Medulla oblongata (tissue), 1 donor: Measurements from ENCODE around the gene FAM193A.
"Not testable (repeated sequence)": the region's sequence is repeated elsewhere in the genome, so short reads cannot be mapped to it uniquely, and the experiment has no call there.

Source experiments
- DNase-seq: peaks from one replicate; pipeline ENCODE4 v3.0.0-alpha.2; 2015; ENCODE audit errors: extremely low spot score

FAM193A gene

GRCh38 chr4:2691313-2691712 is 154.9 kb downstream of the FAM193A start:
- DNase-seq, result no peak

- DNase-seq, result no peak
These were observed 155.5 kb downstream of the FAM193A start for GRCh38 chr4:2691952-2692435.

GRCh38 chr4:2694691-2695090 is 158.2 kb downstream of the FAM193A start:
- DNase-seq, result no peak

GRCh38 chr4:2695346-2696060 is 159.1 kb downstream of the FAM193A start:
- DNase-seq, result no peak

GRCh38 chr4:2696423-2696822 is 160.0 kb downstream of the FAM193A start:
- no peak for DNase-seq

GRCh38 chr4:2697995-2698414 is 161.6 kb downstream of the FAM193A start:
- no peak for DNase-seq

GRCh38 chr4:2698504-2698903 is 162.1 kb downstream of the FAM193A start:
- no peak for DNase-seq

GRCh38 chr4:2698951-2699505 is 162.6 kb downstream of the FAM193A start:
- DNase-seq, result no peak

- no peak for DNase-seq
These were observed 163.1 kb downstream of the FAM193A start for GRCh38 chr4:2699534-2699933.

GRCh38 chr4:2700031-2700430 is 163.6 kb downstream of the FAM193A start:
- DNase-seq, result no peak

GRCh38 chr4:2702361-2702760 is 165.9 kb downstream of the FAM193A start:
- no peak for DNase-seq

GRCh38 chr4:2702770-2703169 is 166.3 kb downstream of the FAM193A start:
- DNase-seq, result no peak

- DNase-seq, result no peak
These were observed 175.9 kb downstream of the FAM193A start for GRCh38 chr4:2712261-2712842.

GRCh38 chr4:2713337-2713736 is 176.9 kb downstream of the FAM193A start:
- no peak for DNase-seq

GRCh38 chr4:2714061-2714770 is 177.8 kb downstream of the FAM193A start:
- DNase-seq, result no peak

GRCh38 chr4:2714918-2715317 is 178.5 kb downstream of the FAM193A start:
- DNase-seq, result no peak

GRCh38 chr4:2715426-2715825 is 179.0 kb downstream of the FAM193A start:
- DNase-seq, result no peak

GRCh38 chr4:2716236-2716635 is 179.8 kb downstream of the FAM193A start:
- no peak for DNase-seq

- DNase-seq, result no peak
These were observed 185.1 kb downstream of the FAM193A start for GRCh38 chr4:2721586-2721985.

GRCh38 chr4:2722033-2722432 is 185.6 kb downstream of the FAM193A start:
- DNase-seq, result no peak

GRCh38 chr4:2723751-2724150 is 187.3 kb downstream of the FAM193A start:
- no peak for DNase-seq

GRCh38 chr4:2725380-2725779 is 188.9 kb downstream of the FAM193A start:
- no peak for DNase-seq

- not testable (repeated sequence) for DNase-seq
These were observed 190.4 kb downstream of the FAM193A start for GRCh38 chr4:2726881-2727280.
